Activated CD4-positive, alpha-beta T cell treated with anti-CD3 and anti-CD28 coated beads, Interleukin-2, amount 50 U/mL, for 24 hours (primary cell): ENCODE measurements around the gene ZBTB17.
"Not testable (repeated sequence)": the region's sequence is repeated elsewhere in the genome, so short reads cannot be mapped to it uniquely, and the experiment has no call there.

Experiments
- DNase-seq, 2 donors: peaks; one replicate each; pipeline ENCODE4 v3.0.0-alpha.2; 2020; ENCODE audit warnings: low read depth in 1 of 2, low spot score in 1 of 2

ZBTB17 gene

GRCh38 chr1:15900662-15901279 lies 75.1 kb downstream of the ZBTB17 start:
- DNase-seq = no peak

- DNase-seq = no peak
These were observed 76.6 kb downstream of the ZBTB17 start for GRCh38 chr1:15899266-15899665.

DNA sequence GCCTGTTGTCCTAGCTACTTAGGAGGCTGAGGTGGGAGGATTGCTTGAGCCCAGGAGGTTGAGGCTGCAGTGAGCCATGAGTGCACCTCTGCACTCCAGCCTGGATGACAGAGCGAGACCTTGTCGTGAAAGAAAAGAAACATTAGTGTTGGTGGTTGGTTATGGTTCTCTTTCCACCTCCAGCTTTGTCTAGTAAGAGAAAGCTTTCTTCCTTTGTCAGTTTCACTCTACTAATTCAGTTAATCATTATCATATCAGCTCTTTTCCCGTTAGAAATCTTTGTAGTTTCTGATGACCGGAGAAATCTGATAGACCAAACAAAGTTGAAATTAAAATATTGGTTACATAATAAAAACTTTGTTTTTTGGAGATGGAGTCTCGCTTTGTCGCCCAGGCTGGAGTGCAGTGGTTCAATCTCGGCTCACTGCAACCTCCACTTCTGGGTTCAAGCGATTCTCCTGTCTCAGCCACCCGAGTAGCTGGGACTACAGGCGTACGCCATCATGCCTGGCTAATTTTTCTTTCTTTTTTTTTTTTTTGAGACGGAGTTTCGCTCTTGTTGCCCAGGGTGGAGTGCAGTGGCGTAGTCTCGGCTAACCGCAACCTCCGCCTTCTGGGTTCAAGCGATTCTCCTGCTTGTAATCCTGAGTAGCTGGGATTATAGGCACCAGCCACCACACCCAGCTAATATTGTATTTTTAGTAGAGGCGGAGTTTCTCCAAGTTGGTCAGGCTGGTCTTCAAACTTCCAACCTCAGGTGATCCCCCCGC lies 78.9 kb downstream of the ZBTB17 start:
- not testable (repeated sequence) for DNase-seq

DNA sequence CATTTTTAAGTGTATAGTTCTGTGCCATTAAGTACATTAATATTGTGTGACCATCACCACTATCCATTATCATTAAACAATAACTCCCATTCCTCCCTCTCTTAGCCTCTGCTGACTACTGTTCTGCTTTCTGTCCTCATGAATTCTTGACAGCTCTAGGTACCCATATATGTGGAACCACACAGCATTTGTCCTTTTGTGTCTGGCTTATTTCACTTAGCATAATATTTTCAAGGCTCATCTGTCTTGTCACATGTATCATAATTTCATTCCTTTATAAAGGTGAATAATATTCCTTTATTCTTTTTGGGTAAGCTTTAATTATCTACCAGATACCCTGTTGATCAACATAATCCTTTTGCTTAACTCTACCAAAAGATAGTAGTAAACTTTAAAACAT lies 80.7 kb downstream of the ZBTB17 start:
- no peak for DNase-seq

DNA sequence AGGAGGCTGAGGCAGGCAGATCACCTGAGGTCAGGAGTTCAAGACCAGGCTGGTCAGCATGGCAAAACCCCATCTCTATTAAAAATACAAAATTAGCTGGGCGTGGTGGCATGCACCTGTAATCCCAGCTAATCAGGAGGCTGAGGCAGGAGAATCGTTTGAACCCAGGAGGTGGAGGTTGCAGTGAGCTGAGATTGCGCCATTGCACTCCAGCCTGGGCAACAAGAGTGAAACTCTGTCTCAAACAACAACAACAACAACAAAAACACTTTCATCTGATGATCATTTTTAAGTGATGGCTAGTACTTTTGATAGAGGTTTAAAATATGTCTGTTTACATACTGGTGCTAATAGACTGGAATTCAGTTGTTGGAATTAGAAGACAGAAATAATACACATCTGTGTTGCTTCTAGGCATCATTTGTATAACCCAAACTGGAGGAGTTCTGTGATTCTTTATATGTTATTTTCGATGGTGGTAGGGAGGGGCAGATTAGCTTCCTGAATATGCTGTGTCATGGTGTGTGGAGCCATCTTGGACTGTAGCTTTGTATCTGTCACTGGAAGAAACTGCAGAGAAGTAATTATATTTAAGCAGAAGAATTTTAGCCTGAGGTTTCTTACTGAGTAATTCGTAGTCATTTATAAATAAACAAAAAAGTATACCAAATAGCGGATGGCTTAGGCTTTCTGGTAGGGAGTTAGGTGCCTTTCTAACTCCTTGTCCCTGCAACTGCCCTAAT lies 82.9 kb downstream of the ZBTB17 start:
- not testable (repeated sequence) for DNase-seq
